HG02678 (cell line): ENCODE data around the gene NDUFS4.
"Not testable (repeated sequence)": the region's sequence is repeated elsewhere in the genome, so short reads cannot be mapped to it uniquely, and the experiment has no call there.

Experiments used
- ATAC-seq: cut with Tn5 transposase; IDR thresholded peaks from one replicate; pipeline ENCODE4 v1.9.1; 2021; ENCODE audit warnings: mild to moderate bottlenecking, moderate library complexity; ENCODE audit not compliant: unreplicated experiment

Gene NDUFS4

GRCh38 chr5:53571403-53571802 lies 11.0 kb downstream of the NDUFS4 start:
- ATAC-seq = no peak

GRCh38 chr5:53575101-53575500 lies 14.7 kb downstream of the NDUFS4 start:
- ATAC-seq = no peak

- ATAC-seq = no peak
Measured at GRCh38 chr5:53575831-53576230, 15.4 kb downstream of the NDUFS4 start.

GRCh38 chr5:53576674-53577073 lies 16.2 kb downstream of the NDUFS4 start:
- no peak for ATAC-seq

GRCh38 chr5:53578854-53579253 lies 18.4 kb downstream of the NDUFS4 start:
- no peak for ATAC-seq

- ATAC-seq = no peak
Measured at GRCh38 chr5:53580547-53580946, 20.1 kb downstream of the NDUFS4 start.

GRCh38 chr5:53582225-53582624 lies 21.8 kb downstream of the NDUFS4 start:
- ATAC-seq = no peak

GRCh38 chr5:53590759-53591158 lies 30.3 kb downstream of the NDUFS4 start:
- no peak for ATAC-seq

GRCh38 chr5:53594419-53594818 lies 34.0 kb downstream of the NDUFS4 start:
- ATAC-seq = no peak

GRCh38 chr5:53597894-53598293 lies 37.5 kb downstream of the NDUFS4 start:
- ATAC-seq = no peak

GRCh38 chr5:53601570-53601969 lies 41.1 kb downstream of the NDUFS4 start:
- no peak for ATAC-seq

GRCh38 chr5:53603009-53603687 lies 42.7 kb downstream of the NDUFS4 start:
- ATAC-seq = no peak

GRCh38 chr5:53604309-53604708 lies 43.9 kb downstream of the NDUFS4 start:
- no peak for ATAC-seq

GRCh38 chr5:53607886-53608285 lies 47.4 kb downstream of the NDUFS4 start:
- no peak for ATAC-seq

- not testable (repeated sequence) for ATAC-seq
Measured at GRCh38 chr5:53608897-53609296, 48.5 kb downstream of the NDUFS4 start.

- no peak for ATAC-seq
Measured at GRCh38 chr5:53613061-53613460, 52.6 kb downstream of the NDUFS4 start.

- no peak for ATAC-seq
Measured at GRCh38 chr5:53613536-53613935, 53.1 kb downstream of the NDUFS4 start.

GRCh38 chr5:53614376-53614885 lies 54.0 kb downstream of the NDUFS4 start:
- no peak for ATAC-seq

GRCh38 chr5:53616939-53617549 lies 56.6 kb downstream of the NDUFS4 start:
- ATAC-seq = no peak

- no peak for ATAC-seq
Measured at GRCh38 chr5:53631251-53631650, 70.8 kb downstream of the NDUFS4 start.

- no peak for ATAC-seq
Measured at GRCh38 chr5:53642061-53642460, 81.6 kb downstream of the NDUFS4 start.

- no peak for ATAC-seq
Measured at GRCh38 chr5:53643445-53643844, 83.0 kb downstream of the NDUFS4 start.

- no peak for ATAC-seq
Measured at GRCh38 chr5:53645078-53645477, 84.6 kb downstream of the NDUFS4 start.
